ENCODE measurements around the gene RNF213. TPM values are rescaled to one million over a fixed set of nuclear protein-coding genes. Genes with fewer than 3 reads are reported as not detected.
"Not testable (repeated sequence)": the region's sequence is repeated elsewhere in the genome, so short reads cannot be mapped to it uniquely, and the experiment has no call there.

Gene RNF213
- total RNA-seq, 4 donors from 2014 or later, result 113 to 174 (median 159) TPM

DNA sequence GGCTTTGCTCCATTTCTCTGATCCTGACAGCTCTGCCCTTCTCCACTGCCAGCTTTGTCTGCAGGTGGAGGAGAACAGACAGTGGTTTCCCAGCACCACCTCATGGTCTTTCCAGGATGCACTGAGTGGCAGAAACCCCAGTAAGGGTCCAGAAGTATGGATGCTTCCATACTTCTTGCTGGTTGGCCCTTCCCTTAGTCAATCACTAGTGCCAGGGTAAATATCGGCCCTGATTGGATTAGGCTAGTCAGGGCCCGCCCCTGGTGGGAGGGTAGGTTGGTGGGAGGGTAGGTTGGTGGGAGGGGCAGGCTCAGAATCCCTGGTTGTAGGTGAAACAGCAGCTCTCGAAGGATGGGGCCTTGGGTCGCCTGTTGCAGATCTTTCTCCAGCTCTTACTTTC, 10.2 kb downstream of the RNF213 start:
- Histone ChIP-seq H3K27me3 (no peaks in the 10 kb centered on the region), H3K9me3 (no peaks in the 10 kb centered on the region), H3K4me1 (peaks cover 0 to under 1% (median 0%) of the 10 kb centered on the region in 4 donors), H3K27ac (no peak overlapping the region), H3K36me3 (peaks cover 0 to 5% (median 0%) of the 10 kb centered on the region in 4 donors), H3K4me3 (no peak overlapping the region)
- TF ChIP-seq POLR2A (IDR thresholded peaks at IDR 0.05) (no peak), EP300 (IDR thresholded peaks at IDR 0.05; ENCODE audit: low read depth) (no peak), POLR2AphosphoS5 (IDR thresholded peaks at IDR 0.05) (no peak)
- TF ChIP-seq, protein P1, sequence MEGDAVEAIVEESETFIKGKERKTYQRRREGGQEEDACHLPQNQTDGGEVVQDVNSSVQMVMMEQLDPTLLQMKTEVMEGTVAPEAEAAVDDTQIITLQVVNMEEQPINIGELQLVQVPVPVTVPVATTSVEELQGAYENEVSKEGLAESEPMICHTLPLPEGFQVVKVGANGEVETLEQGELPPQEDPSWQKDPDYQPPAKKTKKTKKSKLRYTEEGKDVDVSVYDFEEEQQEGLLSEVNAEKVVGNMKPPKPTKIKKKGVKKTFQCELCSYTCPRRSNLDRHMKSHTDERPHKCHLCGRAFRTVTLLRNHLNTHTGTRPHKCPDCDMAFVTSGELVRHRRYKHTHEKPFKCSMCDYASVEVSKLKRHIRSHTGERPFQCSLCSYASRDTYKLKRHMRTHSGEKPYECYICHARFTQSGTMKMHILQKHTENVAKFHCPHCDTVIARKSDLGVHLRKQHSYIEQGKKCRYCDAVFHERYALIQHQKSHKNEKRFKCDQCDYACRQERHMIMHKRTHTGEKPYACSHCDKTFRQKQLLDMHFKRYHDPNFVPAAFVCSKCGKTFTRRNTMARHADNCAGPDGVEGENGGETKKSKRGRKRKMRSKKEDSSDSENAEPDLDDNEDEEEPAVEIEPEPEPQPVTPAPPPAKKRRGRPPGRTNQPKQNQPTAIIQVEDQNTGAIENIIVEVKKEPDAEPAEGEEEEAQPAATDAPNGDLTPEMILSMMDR (IDR thresholded peaks at IDR 0.05), result no peak
- 86% methylated on average over 4 of the region's 4 CpGs; no CpG with 5 or more reads in 1 of the 2 donors for WGBS, 2 donors (ENCODE audit: low coverage in 1 of 2)
- in situ Hi-C loops (cut with MboI; ENCODE audit: low pct_ligation_motif_present in 1 of 4, low pct_unique_long_range_greater_than_20kb in 1 of 4, low sequenced_read_pairs in 3 of 4), result no loop called here
- intact Hi-C loops (cut with DNase I; ENCODE audit: low total_unique reads), result no loop called here
- no peak for DNase-seq

DNA sequence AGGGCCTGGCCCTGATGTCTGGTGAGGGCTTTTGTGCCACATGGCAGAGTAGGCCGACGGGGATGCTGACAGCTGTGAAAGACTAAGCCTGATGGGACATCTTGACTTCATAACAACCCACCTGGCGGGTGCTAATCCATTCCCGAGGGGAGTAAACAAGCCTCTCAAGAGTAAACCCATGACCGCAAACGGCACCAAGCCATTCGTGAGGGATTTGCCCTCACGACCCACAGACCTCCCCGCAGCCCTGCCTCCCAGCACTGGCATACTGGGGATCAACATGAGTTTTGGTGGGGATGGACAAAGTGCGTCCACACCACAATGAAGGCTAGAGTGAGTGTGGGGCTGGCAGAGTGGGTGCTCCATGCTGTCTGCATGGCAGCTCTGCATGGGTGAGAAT, 11.7 kb downstream of the RNF213 start:
- no peaks in the 10 kb centered on the region for H3K27me3 ChIP-seq
- intact Hi-C loops (cut with DNase I; ENCODE audit: low total_unique reads) (no loop called here), in situ Hi-C loops (cut with MboI; ENCODE audit: low pct_ligation_motif_present in 1 of 4, low pct_unique_long_range_greater_than_20kb in 1 of 4, low sequenced_read_pairs in 3 of 4) (no loop called here)
- no peaks in the 10 kb centered on the region for H3K9me3 ChIP-seq
- H3K36me3 ChIP-seq, result peaks cover 0 to 9% (median 3%) of the 10 kb centered on the region in 4 donors
- no peak overlapping the region for H3K4me3 ChIP-seq
- DNase-seq, result no peak
- no peaks in the 10 kb centered on the region for H3K4me1 ChIP-seq
- WGBS, 2 donors (ENCODE audit: low coverage in 1 of 2), result 86 to 89% methylated on average over 2 to 10 of the region's 10 CpGs
- TF ChIP-seq POLR2A (IDR thresholded peaks at IDR 0.05) (no peak), POLR2AphosphoS5 (IDR thresholded peaks at IDR 0.05) (no peak)
- TF ChIP-seq, protein P1 (IDR thresholded peaks at IDR 0.05), result no peak
- H3K27ac ChIP-seq, result no peak overlapping the region

DNA sequence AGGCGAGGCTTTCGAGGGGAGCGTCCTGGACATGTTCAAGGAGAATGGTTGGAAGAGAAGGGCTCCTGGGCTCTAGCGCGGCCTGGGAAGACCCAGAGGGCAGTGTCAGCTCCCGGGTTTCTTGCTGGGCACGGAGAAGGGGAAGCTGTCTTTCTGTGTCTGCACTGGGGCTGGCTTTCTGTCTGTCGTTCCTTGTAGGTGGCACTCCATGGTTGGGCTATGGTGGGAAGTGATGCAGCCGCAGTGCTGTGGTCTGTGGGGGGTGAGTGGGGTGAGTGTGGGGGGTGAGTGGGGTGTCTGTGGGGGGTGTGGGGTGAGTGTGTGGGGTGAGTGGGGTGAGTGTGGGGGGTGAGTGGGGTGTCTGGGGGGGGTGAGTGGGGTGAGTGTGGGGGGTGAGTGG, 13.7 kb downstream of the RNF213 start:
- Histone ChIP-seq H3K27me3 (no peaks in the 10 kb centered on the region), H3K27ac (no peak overlapping the region), H3K9me3 (no peaks in the 10 kb centered on the region), H3K4me3 (no peak overlapping the region), H3K4me1 (peaks cover 0 to 3% (median 0%) of the 10 kb centered on the region in 4 donors), H3K36me3 (peaks cover 0 to 15% (median 0%) of the 10 kb centered on the region in 4 donors)
- no peak for TF ChIP-seq POLR2A (IDR thresholded peaks at IDR 0.05)
- TF ChIP-seq EP300 (IDR thresholded peaks at IDR 0.05; ENCODE audit: low read depth), result no peak
- TF ChIP-seq, protein P1 (IDR thresholded peaks at IDR 0.05), result no peak
- TF ChIP-seq POLR2AphosphoS5 (IDR thresholded peaks at IDR 0.05), result no peak
- no peak for DNase-seq
- in situ Hi-C loops (cut with MboI; ENCODE audit: low pct_ligation_motif_present in 1 of 4, low pct_unique_long_range_greater_than_20kb in 1 of 4, low sequenced_read_pairs in 3 of 4), result no loop called here
- WGBS, 2 donors (ENCODE audit: low coverage in 1 of 2), result 88% methylated on average over 8 of the region's 9 CpGs; no CpG with 5 or more reads in 1 of the 2 donors
- intact Hi-C loops (cut with DNase I; ENCODE audit: low total_unique reads), result no loop called here

DNA sequence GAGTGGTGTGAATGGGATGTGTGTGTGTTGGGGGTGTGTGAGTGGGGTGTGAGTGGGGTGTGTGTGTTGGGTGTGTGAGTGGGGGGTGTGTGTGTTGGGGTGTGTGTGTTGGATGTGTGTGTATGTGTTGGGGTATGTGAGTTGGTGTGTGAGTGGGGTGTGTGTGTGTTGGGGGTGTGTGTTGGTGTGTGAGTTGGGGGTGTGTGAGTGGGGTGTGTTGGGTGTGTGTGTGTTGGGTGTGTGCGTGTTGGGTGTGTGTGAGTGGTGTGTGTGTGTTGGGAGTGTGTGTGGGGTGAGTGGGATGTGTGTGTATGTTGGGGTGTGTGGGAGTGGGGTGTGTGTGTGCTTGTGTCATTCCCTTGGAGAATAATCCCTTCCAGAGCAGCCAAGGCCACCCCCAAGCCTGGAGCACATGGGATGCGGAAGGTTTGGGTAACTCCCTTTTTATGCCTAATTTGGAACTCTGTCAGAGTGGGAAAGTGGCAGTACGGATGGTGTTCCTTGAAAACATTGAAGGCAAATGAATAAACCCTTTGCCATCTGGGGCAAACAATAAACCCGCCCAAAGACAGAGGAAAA, 14.3 kb downstream of the RNF213 start:
- no peaks in the 10 kb centered on the region for H3K27me3 ChIP-seq
- 86 to 95% methylated on average over 4 of the region's 4 CpGs for WGBS, 2 donors (ENCODE audit: low coverage in 1 of 2)
- H3K36me3 ChIP-seq, result peaks cover 0 to 15% (median 0%) of the 10 kb centered on the region in 4 donors
- intact Hi-C loops (cut with DNase I; ENCODE audit: low total_unique reads) (no loop called here), in situ Hi-C loops (cut with MboI; ENCODE audit: low pct_ligation_motif_present in 1 of 4, low pct_unique_long_range_greater_than_20kb in 1 of 4, low sequenced_read_pairs in 3 of 4) (no loop called here)
- H3K27ac ChIP-seq, result no peak overlapping the region
- no peaks in the 10 kb centered on the region for H3K9me3 ChIP-seq
- no peak overlapping the region for H3K4me3 ChIP-seq
- TF ChIP-seq, protein P1 (IDR thresholded peaks at IDR 0.05), result no peak
- TF ChIP-seq POLR2AphosphoS5 (IDR thresholded peaks at IDR 0.05) (no peak), POLR2A (IDR thresholded peaks at IDR 0.05) (no peak), EP300 (IDR thresholded peaks at IDR 0.05; ENCODE audit: low read depth) (no peak)
- H3K4me1 ChIP-seq, result peaks cover 0 to 3% (median 1%) of the 10 kb centered on the region in 4 donors
- no peak for DNase-seq

DNA sequence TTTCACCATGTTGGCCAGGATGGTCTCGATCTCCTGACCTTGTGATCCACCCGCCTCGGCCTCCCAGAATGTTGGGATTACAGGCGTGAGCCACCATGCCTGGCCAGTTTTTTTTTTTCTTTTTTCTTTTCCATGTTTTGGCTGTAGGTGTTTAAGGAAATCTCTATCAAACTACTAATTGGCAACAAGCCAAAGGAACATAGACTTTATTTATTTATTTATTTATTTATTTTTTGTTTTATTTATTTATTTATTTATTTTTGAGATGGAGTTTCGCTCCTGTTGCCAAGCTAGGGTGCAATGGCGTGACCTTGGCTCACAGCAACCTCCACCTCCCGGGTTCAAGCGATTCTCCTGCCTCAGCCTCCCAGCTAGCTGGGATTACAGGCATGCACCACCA, 15.2 kb downstream of the RNF213 start:
- H3K4me3 ChIP-seq; H3K27me3 ChIP-seq; H3K9me3 ChIP-seq; DNase-seq; H3K4me1 ChIP-seq; in situ Hi-C loops (cut with MboI; ENCODE audit: low pct_ligation_motif_present in 1 of 4, low pct_unique_long_range_greater_than_20kb in 1 of 4, low sequenced_read_pairs in 3 of 4); intact Hi-C loops (cut with DNase I; ENCODE audit: low total_unique reads); H3K27ac ChIP-seq: not testable (repeated sequence)
- peaks cover 0 to 15% (median 0%) of the 10 kb centered on the region in 4 donors for H3K36me3 ChIP-seq
- WGBS, 2 donors (ENCODE audit: low coverage in 1 of 2), result 83 to 99% methylated on average over 4 to 8 of the region's 8 CpGs
